ENCODE measurements around the gene ALG1.
A peak's percentile ranks its signal among the peaks of the same experiment; 100 is the strongest.
"Not testable (repeated sequence)": the region's sequence is repeated elsewhere in the genome, so short reads cannot be mapped to it uniquely, and the experiment has no call there.

Gene ALG1

GRCh38 chr16:5103296-5104032 is 31.8 kb downstream of the ALG1 start:
- peak; percentile 37 for DNase-seq

- DNase-seq: not testable (repeated sequence)
These were observed 33.4 kb downstream of the ALG1 start for GRCh38 chr16:5105039-5105438.

GRCh38 chr16:5108505-5109158 is 37.0 kb downstream of the ALG1 start:
- no peak for DNase-seq

GRCh38 chr16:5110933-5111332 is 39.3 kb downstream of the ALG1 start:
- DNase-seq: not testable (repeated sequence)

GRCh38 chr16:5116780-5117295 is 45.2 kb downstream of the ALG1 start:
- not testable (repeated sequence) for DNase-seq

GRCh38 chr16:5117300-5118087 is 45.9 kb downstream of the ALG1 start:
- peak; percentile 86 for DNase-seq

GRCh38 chr16:5131467-5132004 is 59.9 kb downstream of the ALG1 start:
- DNase-seq: not testable (repeated sequence)

GRCh38 chr16:5132915-5133600 is 61.4 kb downstream of the ALG1 start:
- DNase-seq: not testable (repeated sequence)

GRCh38 chr16:5134739-5135452 is 63.3 kb downstream of the ALG1 start:
- not testable (repeated sequence) for DNase-seq
